GM10248 (cell line): ENCODE measurements around the gene NKAIN2.
"Not testable (repeated sequence)": the region's sequence is repeated elsewhere in the genome, so short reads cannot be mapped to it uniquely, and the experiment has no call there.

Source experiments
- CTCF ChIA-PET: fragments of 300-600 bp; sonication (Branson Sonifier 250); formaldehyde crosslinking; extraction: SDS; loops from one replicate; lab custom pipeline; 2021; ENCODE audit warnings: antibody characterized with exemption; lab: Yijun Ruan, JAX
- POLR2A ChIA-PET: fragments of 350-650 bp; sonication (Branson Sonifier 250); formaldehyde crosslinking; extraction: SDS; loops from one replicate; lab custom pipeline; 2020; ENCODE audit warnings: antibody characterized with exemption; lab: Yijun Ruan, JAX
- DNase-seq: peaks from one replicate; pipeline ENCODE4 v3.0.0; 2012; ENCODE audit errors: extremely low spot score
- CTCF ChIP-seq: IDR thresholded peaks from 2 replicates; pipeline ENCODE4 v1.5.1; 2012; ENCODE audit warnings: mild to moderate bottlenecking, low read depth; ENCODE audit errors: extremely low read depth, missing control alignments, control extremely low read depth

The NKAIN2 gene

GRCh38 chr6:124339610-124340334 is 536.1 kb downstream of the NKAIN2 start:
- CTCF ChIA-PET: interaction anchor here (1.8 kb wide), 1 partner anchor 12 kb away, joined by 5 read pairs; no protein-coding TSS in a partner anchor
- TF ChIP-seq CTCF: no peak
- DNase-seq: no peak
- POLR2A ChIA-PET: no interaction called here

DNA sequence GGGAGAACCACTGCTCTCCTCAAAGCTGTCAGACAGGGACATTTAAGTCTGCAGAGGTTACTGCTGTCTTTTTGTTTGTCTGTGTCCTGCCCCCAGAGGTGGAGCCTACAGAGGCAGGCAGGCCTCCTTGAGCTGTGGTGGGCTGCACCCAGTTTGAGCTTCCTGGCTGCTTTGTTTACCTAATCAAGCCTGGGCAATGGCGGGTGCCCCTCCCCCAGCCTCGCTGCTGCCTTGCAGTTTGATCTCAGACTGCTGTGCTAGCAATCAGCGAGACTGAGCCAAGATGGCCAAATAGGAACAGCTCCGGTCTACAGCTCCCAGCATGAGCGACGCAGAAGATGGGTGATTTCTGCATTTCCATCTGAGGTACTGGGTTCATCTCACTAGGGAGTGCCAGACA is 544.7 kb downstream of the NKAIN2 start:
- POLR2A ChIA-PET, DNase-seq, CTCF ChIA-PET: not testable (repeated sequence)

DNA sequence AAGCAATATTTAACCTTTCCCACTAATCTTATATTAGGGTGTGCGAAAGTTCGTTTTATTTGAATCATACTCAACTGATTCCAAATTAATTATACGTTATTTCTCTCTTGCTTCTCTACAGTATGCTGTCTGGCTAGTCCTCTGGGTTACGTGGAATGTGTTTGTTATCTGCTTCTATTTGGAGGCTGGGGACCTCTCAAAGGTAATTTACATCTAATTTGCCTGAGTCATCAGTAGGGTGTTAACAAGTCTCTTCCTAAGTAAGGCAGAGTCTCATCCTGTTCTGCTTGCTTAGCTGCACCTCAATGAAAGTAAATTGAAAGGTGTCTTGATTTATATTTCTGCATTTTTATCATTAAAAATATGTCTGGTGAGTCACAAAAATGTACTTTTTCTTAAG is 551.5 kb downstream of the NKAIN2 start:
- DNase-seq: no peak
- ChIA-PET CTCF (no interaction called here), POLR2A (no interaction called here)
- no peak for TF ChIP-seq CTCF

GRCh38 chr6:124356276-124356810 is 552.7 kb downstream of the NKAIN2 start:
- no peak for TF ChIP-seq CTCF
- POLR2A ChIA-PET: no interaction called here
- DNase-seq: no peak
- CTCF ChIA-PET: no interaction called here

DNA sequence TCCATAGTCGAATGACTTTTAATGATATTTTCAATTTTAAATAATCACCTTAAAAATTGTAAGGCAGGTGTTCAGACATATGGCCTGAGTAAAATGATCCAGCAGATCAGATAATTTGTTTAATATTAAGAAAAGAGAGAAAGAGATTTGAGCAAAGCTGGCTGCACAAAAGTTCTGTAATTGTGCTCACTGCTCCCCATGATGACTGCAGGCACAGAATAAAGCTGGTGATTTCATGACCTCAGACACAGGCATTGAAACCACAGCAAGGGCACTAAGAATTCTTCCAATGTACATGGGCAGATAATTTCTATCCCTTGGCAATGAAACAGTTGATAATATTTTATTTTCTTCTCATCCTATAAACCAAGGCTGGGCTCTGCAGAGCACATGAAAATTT is 553.1 kb downstream of the NKAIN2 start:
- CTCF ChIA-PET: no interaction called here
- TF ChIP-seq CTCF: no peak
- no peak for DNase-seq
- POLR2A ChIA-PET: no interaction called here

DNA sequence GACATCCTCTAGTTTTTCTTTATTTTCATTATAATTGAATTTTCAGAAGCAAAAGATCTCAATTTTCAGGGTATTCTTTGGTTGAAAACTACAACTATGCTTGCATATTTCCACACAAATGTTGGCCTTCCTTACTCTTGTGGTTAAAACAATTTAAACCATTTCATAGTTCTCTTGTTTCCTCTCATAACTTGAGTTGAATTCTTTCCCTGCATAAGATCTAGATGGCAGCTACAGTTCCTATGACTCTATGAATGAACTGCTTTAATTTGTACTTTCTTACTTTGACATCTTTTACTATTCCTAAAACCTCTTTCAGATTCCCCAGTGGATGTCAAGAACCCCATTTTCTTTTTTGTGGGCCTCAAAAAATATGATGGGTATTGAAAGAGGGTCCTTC is 564.5 kb downstream of the NKAIN2 start:
- DNase-seq: no peak
- ChIA-PET POLR2A (no interaction called here), CTCF (no interaction called here)
- TF ChIP-seq CTCF: no peak

- no peak for TF ChIP-seq CTCF
- DNase-seq: no peak
- ChIA-PET CTCF (no interaction called here), POLR2A (no interaction called here)
Measured at GRCh38 chr6:124371974-124372475, 568.4 kb downstream of the NKAIN2 start.
